Nephron (organoid): Measurements from ENCODE around the gene BRIP1.
"Not testable (repeated sequence)": the region's sequence is repeated elsewhere in the genome, so short reads cannot be mapped to it uniquely, and the experiment has no call there.

Experiments
- H3K27ac Mint-ChIP-seq, 3 experiments: 2 replicates each; pipeline ENCODE4 v1.8.0; 2020; ENCODE audit warnings: mixed read lengths in 3 of 3, mild to moderate bottlenecking in 2 of 3, moderate library complexity in 1 of 3
- H3K27me3 Mint-ChIP-seq: 2 replicates; pipeline ENCODE4 v1.8.0; 2021; ENCODE audit warnings: low read depth, mild to moderate bottlenecking, moderate library complexity, mixed read lengths
- H3K36me3 Mint-ChIP-seq: 2 replicates; pipeline ENCODE4 v1.8.0; 2020; ENCODE audit warnings: low read depth, mixed read lengths
- H3K4me1 Mint-ChIP-seq: 2 replicates; pipeline ENCODE4 v1.8.0; 2020; ENCODE audit warnings: mixed read lengths
- H3K4me3 Mint-ChIP-seq, 3 experiments: 2 replicates each; pipeline ENCODE4 v1.8.0; 2020; ENCODE audit warnings: mild to moderate bottlenecking in 3 of 3, mixed read lengths in 3 of 3, moderate library complexity in 2 of 3
- H3K9me3 Mint-ChIP-seq: 2 replicates; pipeline ENCODE4 v1.8.0; 2020; ENCODE audit warnings: mixed read lengths
- TF ChIP-seq, protein P1 (sequence below), 3 experiments: fragments of 200-600 bp; sonication (generic); IDR thresholded peaks; one replicate each; pipeline ENCODE4 v1.5.0; 2021; ENCODE audit warnings: antibody characterized with exemption in 3 of 3; ENCODE audit not compliant: unreplicated experiment in 3 of 3

BRIP1 gene

DNA sequence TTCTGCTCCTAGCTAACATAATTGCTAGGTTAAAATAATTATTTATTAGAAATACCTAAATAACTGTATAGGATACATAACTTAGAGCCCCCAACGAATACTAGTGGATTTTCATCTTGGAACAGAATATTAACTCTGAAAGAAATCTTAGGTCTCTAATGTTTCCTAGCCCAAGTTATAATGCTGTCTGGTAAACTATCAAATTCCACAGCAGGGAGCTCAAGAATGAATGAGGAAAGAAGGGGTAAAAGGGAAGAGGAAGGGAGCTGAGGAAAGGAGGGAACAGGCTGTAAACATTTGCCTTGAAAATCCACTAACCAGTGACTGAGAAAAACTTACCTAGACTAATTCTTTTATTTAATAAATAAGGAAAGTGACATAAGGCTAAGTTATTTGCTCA, 179.2 kb downstream of the BRIP1 start:
- TF ChIP-seq, protein P1, sequence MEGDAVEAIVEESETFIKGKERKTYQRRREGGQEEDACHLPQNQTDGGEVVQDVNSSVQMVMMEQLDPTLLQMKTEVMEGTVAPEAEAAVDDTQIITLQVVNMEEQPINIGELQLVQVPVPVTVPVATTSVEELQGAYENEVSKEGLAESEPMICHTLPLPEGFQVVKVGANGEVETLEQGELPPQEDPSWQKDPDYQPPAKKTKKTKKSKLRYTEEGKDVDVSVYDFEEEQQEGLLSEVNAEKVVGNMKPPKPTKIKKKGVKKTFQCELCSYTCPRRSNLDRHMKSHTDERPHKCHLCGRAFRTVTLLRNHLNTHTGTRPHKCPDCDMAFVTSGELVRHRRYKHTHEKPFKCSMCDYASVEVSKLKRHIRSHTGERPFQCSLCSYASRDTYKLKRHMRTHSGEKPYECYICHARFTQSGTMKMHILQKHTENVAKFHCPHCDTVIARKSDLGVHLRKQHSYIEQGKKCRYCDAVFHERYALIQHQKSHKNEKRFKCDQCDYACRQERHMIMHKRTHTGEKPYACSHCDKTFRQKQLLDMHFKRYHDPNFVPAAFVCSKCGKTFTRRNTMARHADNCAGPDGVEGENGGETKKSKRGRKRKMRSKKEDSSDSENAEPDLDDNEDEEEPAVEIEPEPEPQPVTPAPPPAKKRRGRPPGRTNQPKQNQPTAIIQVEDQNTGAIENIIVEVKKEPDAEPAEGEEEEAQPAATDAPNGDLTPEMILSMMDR (IDR thresholded peaks at IDR 0.05; ENCODE audit: unreplicated experiment in 3 of 3) = no peak
- no peak overlapping the region for H3K27ac Mint-ChIP-seq
- no peaks in the 10 kb centered on the region for H3K9me3 Mint-ChIP-seq
- no peaks in the 10 kb centered on the region for H3K4me1 Mint-ChIP-seq
- H3K27me3 Mint-ChIP-seq = no peaks in the 10 kb centered on the region
- no peak overlapping the region for H3K4me3 Mint-ChIP-seq
- peaks cover 21% of the 10 kb centered on the region for H3K36me3 Mint-ChIP-seq

DNA sequence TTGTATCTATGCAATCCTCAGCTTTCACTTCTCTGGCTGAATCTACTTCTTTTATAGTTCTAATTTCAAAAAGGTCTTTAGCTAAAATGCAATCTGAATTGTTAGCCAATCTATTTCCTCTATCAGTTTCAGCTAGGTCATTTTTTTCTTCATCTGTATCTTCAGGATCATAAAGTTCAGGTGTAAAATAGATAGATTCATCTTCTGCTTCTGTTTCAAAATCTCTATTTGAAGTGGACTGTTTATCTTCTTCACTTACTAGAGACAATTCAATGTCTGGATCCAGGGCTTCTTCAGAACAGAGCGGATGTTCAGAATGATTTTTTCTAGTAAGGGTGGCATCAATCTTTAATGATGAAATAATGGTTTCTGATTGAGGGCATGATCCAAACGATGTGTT, 179.9 kb downstream of the BRIP1 start:
- H3K27ac Mint-ChIP-seq = no peak overlapping the region
- no peaks in the 10 kb centered on the region for H3K4me1 Mint-ChIP-seq
- peaks cover 14% of the 10 kb centered on the region for H3K36me3 Mint-ChIP-seq
- no peak overlapping the region for H3K4me3 Mint-ChIP-seq
- H3K27me3 Mint-ChIP-seq = no peaks in the 10 kb centered on the region
- TF ChIP-seq, protein P1 (IDR thresholded peaks at IDR 0.05; ENCODE audit: unreplicated experiment in 3 of 3) = no peak
- no peaks in the 10 kb centered on the region for H3K9me3 Mint-ChIP-seq

DNA sequence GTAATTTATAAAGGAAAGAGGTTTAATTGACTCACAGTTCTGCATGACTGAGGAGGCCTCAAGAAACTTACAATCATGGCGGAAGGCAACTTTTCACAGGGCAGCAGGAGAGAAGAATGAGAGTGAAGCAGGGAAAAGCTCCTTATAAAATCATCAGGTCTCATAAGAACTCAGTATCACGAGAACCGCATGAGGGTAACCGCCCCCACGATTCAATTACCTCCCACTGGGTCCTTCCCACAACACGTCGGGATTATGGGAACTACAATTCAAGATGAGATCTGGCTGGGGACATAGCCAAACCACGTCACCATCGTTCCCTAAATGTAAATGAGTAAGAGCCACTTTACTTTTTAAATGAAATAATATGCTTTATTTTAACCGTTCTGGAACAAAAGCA, 182.4 kb downstream of the BRIP1 start:
- H3K4me3 Mint-ChIP-seq = no peak overlapping the region
- no peaks in the 10 kb centered on the region for H3K27me3 Mint-ChIP-seq
- peaks cover 8% of the 10 kb centered on the region for H3K36me3 Mint-ChIP-seq
- TF ChIP-seq, protein P1 (IDR thresholded peaks at IDR 0.05; ENCODE audit: unreplicated experiment in 3 of 3) = no peak
- no peaks in the 10 kb centered on the region for H3K4me1 Mint-ChIP-seq
- H3K27ac Mint-ChIP-seq = no peak overlapping the region
- H3K9me3 Mint-ChIP-seq = peaks cover 2% of the 10 kb centered on the region

- TF ChIP-seq, protein P1 (IDR thresholded peaks at IDR 0.05; ENCODE audit: unreplicated experiment in 3 of 3) = no peak
- Mint-ChIP-seq H3K4me3 (no peak overlapping the region), H3K4me1 (no peaks in the 10 kb centered on the region), H3K27me3 (no peaks in the 10 kb centered on the region), H3K9me3 (peaks cover 6% of the 10 kb centered on the region), H3K27ac (no peak overlapping the region), H3K36me3 (peaks cover 4% of the 10 kb centered on the region)
Measured at GRCh38 chr17:61678339-61678738, 185.0 kb downstream of the BRIP1 start.

- not testable (repeated sequence) for H3K9me3 Mint-ChIP-seq, H3K4me1 Mint-ChIP-seq, H3K27me3 Mint-ChIP-seq, H3K27ac Mint-ChIP-seq, H3K4me3 Mint-ChIP-seq, H3K36me3 Mint-ChIP-seq
Measured at GRCh38 chr17:61677150-61677811, 186.0 kb downstream of the BRIP1 start.

DNA sequence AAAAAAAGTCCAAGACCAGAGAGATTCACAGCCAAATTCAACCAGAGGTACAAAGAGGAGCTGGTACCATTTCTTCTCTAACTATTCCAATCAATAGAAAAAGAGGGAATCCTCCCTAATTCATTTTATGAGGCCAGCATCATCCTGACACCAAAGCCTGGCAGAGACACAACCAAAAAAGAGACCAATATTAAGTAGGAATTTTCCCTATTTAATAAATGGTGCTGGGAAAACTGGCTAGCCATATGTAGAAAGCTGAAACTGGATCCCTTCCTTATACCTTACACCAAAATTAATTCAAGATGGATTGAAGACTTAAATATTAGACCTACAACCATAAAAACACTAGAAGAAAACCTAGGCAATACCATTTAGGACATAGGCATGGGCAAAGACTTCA, 186.8 kb downstream of the BRIP1 start:
- H3K9me3 Mint-ChIP-seq, H3K4me1 Mint-ChIP-seq, H3K4me3 Mint-ChIP-seq, H3K36me3 Mint-ChIP-seq, H3K27me3 Mint-ChIP-seq, H3K27ac Mint-ChIP-seq: not testable (repeated sequence)

DNA sequence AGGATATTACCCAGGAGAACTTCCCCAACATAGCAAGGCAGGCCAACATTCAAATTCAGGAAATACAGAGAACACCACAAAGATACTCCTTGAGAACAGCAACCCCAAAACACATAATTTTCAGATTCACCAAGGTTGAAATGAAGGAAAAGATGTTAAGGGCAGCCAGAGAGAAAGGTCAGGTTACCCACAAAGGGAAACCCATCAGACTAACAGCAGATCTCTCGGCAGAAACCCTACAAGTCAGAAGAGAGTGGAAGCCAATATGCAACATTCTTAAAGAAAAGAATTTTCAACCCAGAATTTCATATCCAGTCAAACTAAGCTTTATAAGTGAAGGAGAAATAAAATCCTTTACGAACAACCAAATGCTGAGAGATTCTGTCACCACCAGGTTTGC, 188.7 kb downstream of the BRIP1 start:
- not testable (repeated sequence) for H3K9me3 Mint-ChIP-seq, H3K4me1 Mint-ChIP-seq, H3K27ac Mint-ChIP-seq, H3K27me3 Mint-ChIP-seq, H3K36me3 Mint-ChIP-seq, H3K4me3 Mint-ChIP-seq

DNA sequence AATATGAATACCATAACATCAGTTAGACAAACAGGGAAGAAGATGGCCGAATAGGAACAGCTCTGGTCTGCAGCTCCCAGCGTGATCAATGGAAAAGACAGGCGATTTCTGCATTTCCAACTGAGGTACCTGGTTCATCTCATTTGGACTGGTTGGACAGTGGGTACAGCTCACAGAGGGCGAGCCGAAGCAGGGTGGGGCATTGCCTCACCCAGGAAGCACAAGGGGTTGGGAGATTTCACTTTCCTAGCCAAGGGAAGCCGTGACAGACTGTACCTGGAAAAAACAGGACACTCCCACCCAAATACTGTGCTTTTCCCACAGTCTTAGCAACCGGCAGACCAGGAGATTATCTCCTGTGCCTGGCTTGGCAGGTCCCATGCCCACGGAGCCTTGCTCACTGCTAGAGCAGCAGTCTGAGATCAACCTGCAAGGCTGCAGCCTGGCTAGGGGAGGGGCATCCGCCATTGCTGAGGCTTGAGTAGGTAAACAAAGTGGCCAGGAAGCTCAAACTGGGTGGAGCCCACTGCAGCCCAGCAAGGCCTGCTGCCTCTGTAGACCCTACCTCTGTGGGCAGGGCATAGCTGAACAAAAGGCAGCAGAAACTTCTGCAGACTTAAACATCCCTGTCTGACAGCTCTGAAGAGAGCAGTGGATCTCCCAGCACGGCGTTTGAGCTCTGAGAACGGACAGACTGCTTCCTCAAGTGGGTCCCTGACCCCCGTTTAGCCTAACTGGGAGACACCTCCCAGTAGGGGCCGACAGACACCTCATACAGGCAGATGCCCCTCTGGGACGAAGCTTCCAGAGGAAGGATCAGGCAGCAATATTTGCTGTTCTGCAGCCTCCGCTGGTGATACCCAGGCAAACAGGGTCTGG, 190.1 kb downstream of the BRIP1 start:
- H3K36me3 Mint-ChIP-seq, H3K27me3 Mint-ChIP-seq, H3K27ac Mint-ChIP-seq, H3K4me3 Mint-ChIP-seq, H3K9me3 Mint-ChIP-seq, H3K4me1 Mint-ChIP-seq: not testable (repeated sequence)
